Measurements from ENCODE around the gene HK1.

GRCh38 chr10:69340695-69341094 is 62.4 kb downstream of the HK1 start:
- TF ChIP-seq GATA2 (IDR thresholded peaks at IDR 0.05; ENCODE audit: low read depth, low read length) (no peak), GATA3 (IDR thresholded peaks at IDR 0.05; ENCODE audit: low read depth, low read length) (no peak)

Measured in SH-SY5Y (cell line).